GM13976 (cell line): ENCODE data around the gene ELP4.

ENCODE experiments used
- DNase-seq: peaks from one replicate; pipeline ENCODE4 v3.0.0; 2012; ENCODE audit warnings: low spot score
- in situ Hi-C: fragments of 300-500 bp; cut with MboI; formaldehyde crosslinking; loops from one replicate; pipeline ENCODE4 v1.12.0; 2022; ENCODE audit warnings: low sequenced_read_pairs, mixed read lengths, inconsistent platforms; ENCODE audit not compliant: unreplicated experiment
- TF ChIP-seq, protein P1 (sequence below): IDR thresholded peaks from 2 replicates; pipeline ENCODE4 v1.5.1; 2012; ENCODE audit warnings: borderline replicate concordance, mild to moderate bottlenecking; ENCODE audit not compliant: insufficient read depth; ENCODE audit errors: extremely low read depth, missing control alignments, control extremely low read depth

The ELP4 gene

DNA sequence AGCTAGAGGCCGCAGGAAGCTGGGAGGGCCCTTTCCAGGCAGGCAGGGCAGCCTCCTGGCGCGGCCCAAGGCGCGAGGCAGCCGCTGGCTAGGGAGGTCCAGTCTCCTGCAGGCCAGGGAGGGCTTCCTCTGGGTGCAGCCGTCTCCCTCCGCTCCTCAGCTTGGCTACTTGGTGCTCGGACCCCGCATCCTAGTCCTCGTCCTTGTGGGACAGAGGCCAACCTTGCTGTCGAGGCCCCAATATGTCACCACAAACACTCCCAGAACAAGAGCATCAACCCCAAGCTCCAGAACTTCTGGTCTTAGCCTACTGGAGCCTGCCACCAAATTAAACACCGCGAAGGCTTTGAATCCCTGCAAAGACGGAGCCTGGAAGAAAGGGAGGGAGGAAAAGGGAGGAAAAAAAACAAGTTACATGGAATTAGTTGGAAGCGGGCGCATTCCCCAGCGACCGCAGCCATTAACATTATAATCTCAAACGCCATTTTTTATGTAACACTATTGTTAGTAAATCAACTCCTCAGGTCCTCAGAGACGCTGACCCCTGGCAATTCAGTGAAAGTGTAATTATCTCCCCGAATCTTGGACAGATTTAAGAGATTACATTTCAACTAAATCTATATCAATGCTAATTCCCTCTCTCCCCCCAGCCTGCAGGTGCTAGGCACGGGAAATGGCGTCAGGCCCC is 314.2 kb downstream of the ELP4 start:
- TF ChIP-seq, protein P1, sequence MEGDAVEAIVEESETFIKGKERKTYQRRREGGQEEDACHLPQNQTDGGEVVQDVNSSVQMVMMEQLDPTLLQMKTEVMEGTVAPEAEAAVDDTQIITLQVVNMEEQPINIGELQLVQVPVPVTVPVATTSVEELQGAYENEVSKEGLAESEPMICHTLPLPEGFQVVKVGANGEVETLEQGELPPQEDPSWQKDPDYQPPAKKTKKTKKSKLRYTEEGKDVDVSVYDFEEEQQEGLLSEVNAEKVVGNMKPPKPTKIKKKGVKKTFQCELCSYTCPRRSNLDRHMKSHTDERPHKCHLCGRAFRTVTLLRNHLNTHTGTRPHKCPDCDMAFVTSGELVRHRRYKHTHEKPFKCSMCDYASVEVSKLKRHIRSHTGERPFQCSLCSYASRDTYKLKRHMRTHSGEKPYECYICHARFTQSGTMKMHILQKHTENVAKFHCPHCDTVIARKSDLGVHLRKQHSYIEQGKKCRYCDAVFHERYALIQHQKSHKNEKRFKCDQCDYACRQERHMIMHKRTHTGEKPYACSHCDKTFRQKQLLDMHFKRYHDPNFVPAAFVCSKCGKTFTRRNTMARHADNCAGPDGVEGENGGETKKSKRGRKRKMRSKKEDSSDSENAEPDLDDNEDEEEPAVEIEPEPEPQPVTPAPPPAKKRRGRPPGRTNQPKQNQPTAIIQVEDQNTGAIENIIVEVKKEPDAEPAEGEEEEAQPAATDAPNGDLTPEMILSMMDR: no peak
- in situ Hi-C loops: no loop called here
- peak; percentile 16 for DNase-seq

DNA sequence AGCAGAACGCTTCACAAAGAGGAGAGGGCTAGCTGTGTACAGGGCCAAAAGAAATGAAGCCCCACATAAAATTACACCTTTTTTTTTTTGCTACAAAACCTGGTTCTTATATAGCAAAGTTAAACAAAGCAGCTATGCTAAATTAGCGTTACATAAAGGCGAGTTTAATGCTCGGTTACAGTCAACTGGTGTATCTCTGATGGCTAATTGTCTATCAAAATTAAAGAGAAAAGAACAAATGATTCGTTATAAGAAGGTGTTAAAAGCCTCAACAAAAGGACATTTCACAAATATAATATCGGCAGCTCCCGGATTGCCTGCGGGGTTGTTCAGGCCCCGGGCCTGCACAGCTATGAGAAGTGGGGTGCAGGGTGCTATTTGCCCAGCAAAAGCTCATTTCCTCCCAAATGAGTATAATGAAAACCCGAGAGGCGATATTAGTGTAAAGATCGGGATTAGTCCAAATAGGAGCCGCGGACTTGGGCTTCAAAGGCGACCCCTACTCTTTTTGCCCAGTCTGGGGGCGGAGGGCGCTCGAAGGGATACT is 314.8 kb downstream of the ELP4 start:
- DNase-seq: peak; percentile 23
- in situ Hi-C loops: no loop called here
- TF ChIP-seq, protein P1: no peak

DNA sequence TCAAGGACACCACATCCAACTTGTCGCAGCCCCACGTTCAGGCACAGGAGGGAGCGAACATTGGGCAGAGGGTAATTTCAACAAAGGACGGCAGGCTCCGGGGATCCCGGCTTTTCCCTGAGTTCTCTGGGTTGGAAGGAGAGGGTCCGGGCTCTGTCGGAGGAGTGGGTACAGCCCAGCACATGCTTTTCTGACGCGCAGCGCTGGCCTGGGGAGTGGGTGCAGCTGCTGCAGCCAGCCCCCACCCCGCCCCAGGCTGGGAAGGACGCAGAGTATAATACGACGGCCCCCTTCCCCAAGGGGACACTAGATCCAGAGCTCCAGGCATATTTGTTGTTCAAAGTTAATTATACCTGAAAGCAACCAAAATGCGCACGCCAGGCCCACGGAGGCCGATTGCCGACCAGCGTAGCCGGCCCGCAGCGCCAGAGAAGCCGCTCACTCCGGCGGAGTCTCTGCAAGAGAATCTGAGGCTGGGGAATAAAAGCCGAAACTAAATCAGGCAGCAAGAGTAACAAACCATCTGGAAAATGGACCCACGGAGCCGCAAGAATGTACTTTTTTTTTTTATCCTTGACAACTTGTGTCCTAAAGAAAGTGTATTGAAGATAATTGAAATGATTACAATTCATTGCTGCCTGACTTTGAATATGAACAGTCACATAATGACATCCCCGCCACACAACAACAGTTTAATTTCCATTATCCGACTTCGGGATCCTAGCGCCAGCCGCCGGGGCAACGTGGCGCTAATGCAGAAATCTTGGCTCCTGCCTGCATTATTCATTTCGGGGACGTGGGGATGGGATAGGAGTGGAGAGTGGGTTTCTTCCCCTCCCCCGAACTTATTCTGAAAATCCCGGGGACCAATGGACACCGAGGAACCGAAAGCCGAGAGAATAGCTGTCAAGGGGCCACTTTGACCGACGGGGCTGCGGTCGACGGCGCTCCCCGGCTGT is 315.6 kb downstream of the ELP4 start:
- DNase-seq: peak; percentile 39
- TF ChIP-seq, protein P1: no peak
- in situ Hi-C loops: no loop called here

DNA sequence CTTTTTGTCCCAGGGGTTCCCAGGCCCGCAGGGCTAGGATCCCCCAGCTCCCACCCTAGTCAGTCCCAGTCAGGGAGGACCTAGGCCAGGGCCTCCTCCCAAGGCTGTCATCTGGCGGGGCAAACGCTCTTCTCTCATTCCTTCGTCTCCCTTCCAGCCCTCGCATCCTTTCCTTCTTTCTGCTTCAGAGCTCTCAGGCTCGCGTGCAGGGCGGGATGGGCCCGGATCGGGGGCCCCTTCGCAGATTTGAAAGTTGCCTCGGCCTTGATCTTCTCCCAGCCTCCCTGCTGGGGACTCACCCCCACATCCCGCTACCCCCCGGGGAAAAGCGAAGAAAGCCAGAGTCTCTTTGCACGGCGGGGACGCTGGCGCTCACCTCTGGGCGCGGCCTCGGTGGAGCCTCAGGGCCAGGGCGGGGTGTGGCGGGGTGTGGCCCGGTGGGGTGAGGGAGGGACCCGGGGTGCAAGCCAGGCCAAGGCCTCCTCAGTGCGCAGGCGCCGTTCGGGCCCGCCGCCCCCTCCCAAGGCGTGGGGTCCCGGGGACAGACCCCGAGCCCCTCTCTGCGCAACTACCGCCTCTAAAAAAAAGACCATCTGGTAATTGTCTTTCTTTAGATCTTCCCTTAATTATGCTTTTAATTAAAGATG is 316.4 kb downstream of the ELP4 start:
- TF ChIP-seq, protein P1: no peak
- DNase-seq: peak; percentile 36
- in situ Hi-C loops: no loop called here

DNA sequence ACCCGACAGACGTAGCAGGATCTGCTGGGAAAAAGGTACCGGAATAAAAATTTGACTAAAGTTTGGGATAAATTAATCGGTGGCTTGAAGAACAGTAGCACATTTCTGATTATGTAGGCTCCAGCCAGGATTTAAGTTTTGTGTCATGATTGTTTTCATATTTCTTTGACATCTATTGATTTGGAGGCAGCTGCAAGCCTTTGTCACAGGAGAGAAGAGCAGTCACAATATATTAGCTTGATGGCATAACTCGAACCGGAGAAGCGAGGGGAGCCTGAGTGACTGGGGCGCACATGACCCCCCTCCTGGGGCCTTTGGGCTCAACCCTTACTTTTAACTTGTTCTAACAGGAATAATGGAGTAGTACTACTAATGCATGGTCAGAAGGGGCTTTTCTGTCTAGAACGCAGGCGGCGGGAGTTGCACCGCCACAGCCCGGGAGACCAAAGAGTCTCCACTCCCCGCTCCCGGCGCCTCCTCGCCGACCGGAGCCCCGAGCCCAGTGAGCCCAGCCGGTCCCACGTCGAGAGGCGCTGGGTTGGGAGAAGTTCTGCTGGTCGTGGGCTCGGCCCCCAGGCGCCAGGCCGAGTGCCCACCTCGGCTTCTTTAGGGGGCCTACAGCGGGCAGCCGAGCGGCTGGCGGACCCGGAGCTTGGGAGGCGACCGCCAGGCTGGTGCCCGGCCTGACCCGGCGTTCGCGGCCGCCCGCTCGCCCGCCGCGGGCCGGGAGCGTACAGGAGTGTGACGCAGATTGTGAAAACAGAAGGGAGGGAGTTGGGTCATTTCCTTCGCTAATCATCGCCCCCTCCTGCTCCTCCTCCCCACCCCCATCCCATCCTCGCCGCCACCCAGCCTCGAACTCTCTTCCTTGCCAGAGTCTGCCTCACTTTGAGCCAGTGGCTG is 317.2 kb downstream of the ELP4 start:
- peak; percentile 32 for DNase-seq
- in situ Hi-C loops: no loop called here
- TF ChIP-seq, protein P1: no peak
